M059J (cell line): Measurements from ENCODE around the gene CACNG5. TPM values are rescaled to one million over a fixed set of nuclear protein-coding genes. Genes with fewer than 3 reads are reported as not detected.

ENCODE experiments used
- DNase-seq: peaks from one replicate; pipeline ENCODE4 v3.0.0-alpha.2; 2012; ENCODE audit warnings: low read depth
- total RNA-seq: library from RNA; depleted of rRNA; stranded (reverse); fragments of >200 nt; shearing (Covaris generic); gene quantifications from 2 replicates; pipeline ENCODE4 v1.2.3, GENCODE V29; 2014

CACNG5 gene
- total RNA-seq, 1 experiment from 2014 or later, result not detected

GRCh38 chr17:66904760-66905624 lies 70.1 kb downstream of the CACNG5 start:
- peak; percentile 71 for DNase-seq

- peak; percentile 73 for DNase-seq
These were observed 71.7 kb downstream of the CACNG5 start for GRCh38 chr17:66906321-66907278.

- DNase-seq, result no peak
These were observed 75.0 kb downstream of the CACNG5 start for GRCh38 chr17:66909804-66910373.

- no peak for DNase-seq
These were observed 75.9 kb downstream of the CACNG5 start for GRCh38 chr17:66910651-66911285.

- peak; percentile 51 for DNase-seq
These were observed 80.3 kb downstream of the CACNG5 start for GRCh38 chr17:66915204-66915611.

GRCh38 chr17:66915792-66916191 lies 80.9 kb downstream of the CACNG5 start:
- DNase-seq, result no peak

GRCh38 chr17:66916946-66917345 lies 82.0 kb downstream of the CACNG5 start:
- DNase-seq, result no peak

GRCh38 chr17:66918896-66919295 lies 84.0 kb downstream of the CACNG5 start:
- DNase-seq, result no peak

GRCh38 chr17:66920435-66920834 lies 85.5 kb downstream of the CACNG5 start:
- DNase-seq, result no peak

GRCh38 chr17:66920950-66921349 lies 86.0 kb downstream of the CACNG5 start:
- DNase-seq, result no peak

- DNase-seq, result no peak
These were observed 89.0 kb downstream of the CACNG5 start for GRCh38 chr17:66923886-66924285.

- DNase-seq, result no peak
These were observed 91.0 kb downstream of the CACNG5 start for GRCh38 chr17:66925811-66926500.

- DNase-seq, result no peak
These were observed 94.0 kb downstream of the CACNG5 start for GRCh38 chr17:66928949-66929348.

GRCh38 chr17:66929591-66929990 lies 94.7 kb downstream of the CACNG5 start:
- no peak for DNase-seq

GRCh38 chr17:66930933-66931332 lies 96.0 kb downstream of the CACNG5 start:
- peak; percentile 9 for DNase-seq

GRCh38 chr17:66932311-66932710 lies 97.4 kb downstream of the CACNG5 start:
- DNase-seq, result no peak

GRCh38 chr17:66934040-66934439 lies 99.1 kb downstream of the CACNG5 start:
- no peak for DNase-seq
